Left ventricle myocardium inferior (tissue), 1 donor: Measurements from ENCODE around the gene GLMN. TPM values are rescaled to one million over a fixed set of nuclear protein-coding genes. Genes with fewer than 3 reads are reported as not detected.

Experiments used
- DNase-seq: peaks from one replicate; pipeline ENCODE4 v3.0.0-alpha.2; 2020
- H3K27ac ChIP-seq: fragments of 200-600 bp; replicated peaks from 2 replicates; pipeline ENCODE4 v1.8.0; 2021
- H3K27me3 ChIP-seq: fragments of 200-600 bp; 2 replicates; pipeline ENCODE4 v1.8.0; 2021; ENCODE audit warnings: low read depth
- H3K36me3 ChIP-seq: fragments of 200-600 bp; 2 replicates; pipeline ENCODE4 v1.8.0; 2021
- H3K4me1 ChIP-seq: fragments of 200-600 bp; 2 replicates; pipeline ENCODE4 v1.8.0; 2021
- H3K4me3 ChIP-seq: fragments of 200-600 bp; 2 replicates; pipeline ENCODE4 v1.8.0; 2021; ENCODE audit warnings: mild to moderate bottlenecking, moderate library complexity
- H3K9me3 ChIP-seq: fragments of 200-600 bp; replicated peaks from 2 replicates; pipeline ENCODE4 v1.8.0; 2021
- CTCF ChIP-seq: fragments of 200-600 bp; IDR thresholded peaks from 2 replicates; pipeline ENCODE4 v1.8.0; 2021; ENCODE audit warnings: antibody characterized with exemption, mild to moderate bottlenecking, borderline replicate concordance
- intact Hi-C: fragments of 100-400 bp; cut with micrococcal nuclease; formaldehyde crosslinking; loops from one replicate; pipeline ENCODE4 v1.11.0; 2022
- total RNA-seq: library from RNA; stranded (reverse); fragmentation: NEBNext Ultra II Directional; extraction: Animal tissue kit (Norgen Biotek cat#: 25700); gene quantifications from one replicate; pipeline ENCODE4 v1.2.1, GENCODE V29; 2021
- donor health status: DM: no; HTN: yes; CAD: no; lungs with severe emphysema.

The GLMN gene
- total RNA-seq, 1 donor from 2014 or later, result 6.2 TPM

DNA sequence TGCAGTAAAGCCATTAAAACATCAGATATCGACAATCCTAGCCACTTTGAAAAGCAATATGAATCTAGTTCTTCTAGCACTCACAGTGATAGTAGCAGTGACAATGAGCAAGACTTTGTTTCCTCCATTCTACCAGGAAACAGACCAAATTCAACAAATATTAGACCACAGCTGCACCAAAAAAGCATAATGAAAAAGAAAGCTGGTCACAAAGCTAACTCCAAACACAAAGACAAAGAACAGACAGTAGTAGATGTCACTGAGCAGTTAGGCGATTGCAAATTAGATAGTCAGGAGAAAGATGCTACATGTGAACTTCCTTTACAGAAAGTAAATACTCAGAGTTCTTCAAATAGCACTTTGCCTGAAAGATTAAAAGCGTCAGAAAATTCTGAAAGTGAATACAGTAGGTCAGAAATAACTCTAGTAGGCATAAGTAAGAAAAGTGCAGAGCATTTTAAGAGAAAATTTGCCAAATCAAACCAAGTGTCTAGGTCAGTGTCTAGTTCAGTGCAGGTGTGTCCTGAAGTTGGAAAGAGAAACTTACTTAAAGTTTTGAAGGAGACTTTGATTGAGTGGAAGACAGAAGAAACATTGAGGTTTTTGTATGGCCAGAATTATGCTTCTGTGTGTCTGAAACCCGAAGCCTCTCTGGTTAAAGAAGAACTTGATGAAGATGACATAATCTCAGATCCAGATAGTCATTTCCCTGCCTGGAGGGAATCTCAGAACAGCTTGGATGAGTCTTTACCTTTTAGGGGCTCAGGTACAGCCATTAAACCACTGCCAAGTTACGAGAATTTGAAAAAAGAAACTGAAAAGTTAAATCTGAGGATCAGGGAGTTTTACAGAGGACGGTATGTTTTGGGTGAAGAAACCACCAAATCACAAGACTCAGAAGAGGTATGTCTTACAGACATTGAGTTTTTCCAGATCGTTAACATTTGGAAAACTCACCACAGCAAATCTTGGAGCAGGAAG is 25.0 kb upstream of the GLMN start:
- H3K4me1 ChIP-seq, result no peaks in the 10 kb centered on the region
- H3K4me3 ChIP-seq, result no peak overlapping the region
- no peak for TF ChIP-seq CTCF
- DNase-seq, result no peak
- H3K27ac ChIP-seq, result no peak overlapping the region
- intact Hi-C loops, result no loop called here
- no peaks in the 10 kb centered on the region for H3K27me3 ChIP-seq
- H3K36me3 ChIP-seq, result peaks cover 83% of the 10 kb centered on the region
- H3K9me3 ChIP-seq, result peaks cover 30% of the 10 kb centered on the region

DNA sequence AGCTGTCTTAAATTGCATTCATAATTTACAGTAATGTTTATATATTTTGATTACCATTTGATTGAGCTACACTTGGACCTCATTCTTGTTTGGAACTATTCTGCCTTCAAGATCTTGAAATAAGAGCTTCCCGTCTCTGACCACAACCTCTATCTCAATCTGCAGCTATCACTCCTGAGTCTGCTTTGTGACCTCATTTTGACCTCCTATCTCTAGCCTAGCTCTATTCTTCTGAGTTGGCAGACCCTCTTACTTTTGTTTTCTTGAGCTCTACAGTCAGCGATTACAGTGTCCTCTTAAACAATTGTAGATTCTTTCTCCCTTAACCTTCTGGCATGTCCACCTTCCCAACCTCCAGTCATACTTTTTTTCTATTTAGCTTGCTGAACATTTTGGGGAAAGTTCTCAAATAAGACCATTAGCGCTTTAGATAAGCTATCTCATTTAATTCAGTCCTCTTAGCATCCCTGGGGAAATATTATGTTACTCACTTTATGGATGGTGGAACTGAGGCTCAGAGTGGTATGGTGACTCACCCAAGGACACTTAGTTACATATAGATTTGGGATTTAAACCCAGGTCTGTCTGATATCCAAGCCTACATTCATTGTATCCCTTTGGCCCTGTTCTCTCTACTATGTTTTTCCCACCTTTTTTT is 19.2 kb upstream of the GLMN start:
- Histone ChIP-seq H3K27ac (no peak overlapping the region), H3K4me3 (no peak overlapping the region), H3K4me1 (peaks cover 10% of the 10 kb centered on the region), H3K36me3 (peaks cover 43% of the 10 kb centered on the region), H3K9me3 (no peaks in the 10 kb centered on the region), H3K27me3 (no peaks in the 10 kb centered on the region)
- TF ChIP-seq CTCF, result no peak
- intact Hi-C loops, result loop anchor here (10.0 kb wide), 1 partner anchor 307 kb away; no protein-coding TSS in a partner anchor
- no peak for DNase-seq

- H3K27ac ChIP-seq, result no peak overlapping the region
- H3K36me3 ChIP-seq, result peaks cover 39% of the 10 kb centered on the region
- H3K9me3 ChIP-seq, result no peaks in the 10 kb centered on the region
- H3K27me3 ChIP-seq, result no peaks in the 10 kb centered on the region
- no peak for TF ChIP-seq CTCF
- DNase-seq, result no peak
- intact Hi-C loops, result loop anchor here (10.0 kb wide), 1 partner anchor 309 kb away; no protein-coding TSS in a partner anchor
- peaks cover 10% of the 10 kb centered on the region for H3K4me1 ChIP-seq
- H3K4me3 ChIP-seq, result no peak overlapping the region
These were observed 17.2 kb upstream of the GLMN start for GRCh38 chr1:92315766-92316599.

DNA sequence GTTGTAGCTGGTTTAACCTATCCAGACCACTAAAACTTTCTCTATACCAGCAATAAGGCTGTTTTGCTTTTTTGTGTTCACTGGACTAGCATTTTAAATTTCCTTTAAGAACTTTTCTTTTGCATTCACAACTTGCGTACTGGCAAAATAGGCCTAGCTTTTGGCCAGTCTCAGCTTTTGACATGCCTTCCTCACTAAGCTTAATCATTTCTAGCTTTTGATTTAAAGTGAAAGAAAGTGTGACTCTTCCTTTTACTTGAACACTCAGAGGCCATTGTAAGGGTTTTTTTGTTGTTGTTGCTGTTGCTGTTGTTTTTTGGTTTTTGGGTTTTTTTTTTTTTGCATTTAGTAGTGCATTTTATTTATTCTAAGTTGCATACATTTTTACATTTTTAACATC is 15.2 kb upstream of the GLMN start:
- intact Hi-C loops, result loop anchor here (10.0 kb wide), 1 partner anchor 311 kb away; no protein-coding TSS in a partner anchor
- no peak overlapping the region for H3K4me3 ChIP-seq
- no peak for DNase-seq
- no peak for TF ChIP-seq CTCF
- H3K36me3 ChIP-seq, result peaks cover 28% of the 10 kb centered on the region
- no peak overlapping the region for H3K27ac ChIP-seq
- H3K27me3 ChIP-seq, result no peaks in the 10 kb centered on the region
- H3K9me3 ChIP-seq, result no peaks in the 10 kb centered on the region
- peaks cover 10% of the 10 kb centered on the region for H3K4me1 ChIP-seq

GRCh38 chr1:92310185-92310597 is 11.4 kb upstream of the GLMN start:
- no peak for DNase-seq
- Histone ChIP-seq H3K27me3 (no peaks in the 10 kb centered on the region), H3K4me3 (no peak overlapping the region), H3K36me3 (peaks cover 49% of the 10 kb centered on the region), H3K4me1 (no peaks in the 10 kb centered on the region), H3K9me3 (no peaks in the 10 kb centered on the region), H3K27ac (no peak overlapping the region)
- peak; percentile 64 for TF ChIP-seq CTCF
- intact Hi-C loops, result loop anchor here (10.0 kb wide), 1 partner anchor 315 kb away; no protein-coding TSS in a partner anchor
